T-cell (primary cell): ENCODE results near the gene NLRP9. TPM values are rescaled to one million over a fixed set of nuclear protein-coding genes. Genes with fewer than 3 reads are reported as not detected.
A peak's percentile ranks its signal among the peaks of the same experiment; 100 is the strongest.

Experiments
- ATAC-seq, 4 experiments: fragments of 200-7000 bp in 3 of 4; fragments of 150-1000 bp in 1 of 4; cut with Tn5 transposase; replicated peaks in 1 of 4; 1 replicate in 3 of 4; 2 replicates in 1 of 4; pipeline ENCODE4 v1.10.0; 2021; ENCODE audit warnings: moderate library complexity in 3 of 4, mild to moderate bottlenecking in 2 of 4, moderate number of reproducible peaks in 1 of 4
- CTCF ChIA-PET, 2 donors: fragments of 300-600 bp; sonication (Branson Sonifier 250); formaldehyde crosslinking; loops; one replicate each; lab custom pipeline; 2022; ENCODE audit warnings: antibody characterized with exemption in 2 of 2; lab: Charles Lee
- POLR2A ChIA-PET, 2 donors: fragments of 300-600 bp; sonication (Branson Sonifier 250); formaldehyde crosslinking; loops; one replicate each; lab custom pipeline; 2022; ENCODE audit warnings: antibody characterized with exemption in 2 of 2; lab: Charles Lee
- DNase-seq, 35 experiments: peaks; one replicate each; pipeline versions ENCODE4 v3.0.0 to v3.0.0-alpha.2; 2013 to 2023
- H3K27ac ChIP-seq: one replicate; pipeline ENCODE4 v1.5.1; 2013; ENCODE audit warnings: low read length
- H3K27me3 ChIP-seq, 2 experiments: replicated peaks in 1 of 2; 1 replicate in 1 of 2; 2 replicates in 1 of 2; pipeline versions ENCODE4 v1.6.1 to v1.7.0; 2013; ENCODE audit warnings: low read length in 1 of 2, mixed read lengths in 1 of 2; ENCODE audit not compliant: control insufficient read depth in 2 of 2, insufficient read depth in 2 of 2; ENCODE audit errors: extremely low read depth in 1 of 2
- H3K36me3 ChIP-seq, 2 donors: 1 replicate in 1 of 2; 2 replicates in 1 of 2; pipeline versions ENCODE4 v1.6.1 to v1.7.0; 2013; ENCODE audit warnings: low read length in 1 of 2; ENCODE audit not compliant: control insufficient read depth in 2 of 2, insufficient read depth in 1 of 2; ENCODE audit errors: extremely low read depth in 1 of 2
- H3K4me1 ChIP-seq, 2 experiments: 1 replicate in 1 of 2; 2 replicates in 1 of 2; pipeline versions ENCODE4 v1.6.1 to v1.7.0; 2013; ENCODE audit warnings: low read length in 2 of 2, mixed read lengths in 1 of 2; ENCODE audit not compliant: insufficient read depth in 2 of 2, control insufficient read depth in 1 of 2; ENCODE audit errors: extremely low read depth in 1 of 2
- H3K4me3 ChIP-seq, 2 donors: 1 replicate in 1 of 2; 2 replicates in 1 of 2; pipeline versions ENCODE4 v1.5.1 to v1.7.0; 2013; ENCODE audit warnings: mild to moderate bottlenecking in 2 of 2, low read length in 1 of 2, moderate library complexity in 1 of 2; ENCODE audit not compliant: control insufficient read depth in 1 of 2; ENCODE audit errors: extremely low read depth in 1 of 2
- H3K9me3 ChIP-seq: 2 replicates; pipeline ENCODE4 v1.7.0; 2013
- H3K27ac Mint-ChIP-seq, 2 donors: one replicate each; pipeline ENCODE4 v1.8.0; 2020 to 2021; ENCODE audit warnings: mild to moderate bottlenecking in 2 of 2, mixed read lengths in 2 of 2
- H3K27me3 Mint-ChIP-seq, 2 donors: one replicate each; pipeline ENCODE4 v1.8.0; 2021 to 2022; ENCODE audit warnings: mixed read lengths in 2 of 2
- H3K36me3 Mint-ChIP-seq: one replicate; pipeline ENCODE4 v1.8.0; 2021; ENCODE audit warnings: mixed read lengths
- H3K4me1 Mint-ChIP-seq, 3 donors: one replicate each; pipeline ENCODE4 v1.8.0; 2020 to 2022; ENCODE audit warnings: mixed read lengths in 3 of 3, mild to moderate bottlenecking in 1 of 3
- H3K4me3 Mint-ChIP-seq, 3 donors: one replicate each; pipeline ENCODE4 v1.8.0; 2020 to 2022; ENCODE audit warnings: mild to moderate bottlenecking in 3 of 3, mixed read lengths in 3 of 3, moderate library complexity in 3 of 3
- H3K9me3 Mint-ChIP-seq, 3 donors: one replicate each; pipeline ENCODE4 v1.8.0; 2020 to 2022; ENCODE audit warnings: mixed read lengths in 3 of 3
- WGBS: methylation state at CpG from one replicate; pipeline ENCODE4 v1.1.5; 2013; ENCODE audit warnings: missing lambda C conversion rate; ENCODE audit not compliant: insufficient coverage; 5-methylcytosine and 5-hydroxymethylcytosine counted together
- total RNA-seq, 35 experiments: library from RNA in 6 of 35; stranded (reverse) in 6 of 35; fragments of 120-200 nt in 1 of 35; gene quantifications; one replicate each; pipeline versions ENCODE4 v1.2.1 to v1.2.4 and lab custom pipeline; 2013 to 2026

NLRP9 gene
- total RNA-seq, 5 donors from 2014 or later (not counting 1 experiment from before 2014, with no cell fraction given), result not detected

- Mint-ChIP-seq H3K4me1 (peaks cover 55 to 67% (median 58%) of the 10 kb centered on the region in 3 donors), H3K36me3 (peaks cover 45% of the 10 kb centered on the region), H3K9me3 (no peaks in the 10 kb centered on the region), H3K27ac (no peak overlapping the region), H3K4me3 (no peak overlapping the region), H3K27me3 (no peaks in the 10 kb centered on the region)
- ChIA-PET POLR2A (interaction anchor here in 1 of 2 donors (0.7 kb wide), 1 partner anchor 9 kb away, joined by 3 read pairs; no protein-coding TSS in a partner anchor), CTCF (no interaction called here)
- ATAC-seq (no peak), DNase-seq (no peak)
- WGBS, result 95% methylated on average over 10 of the region's 16 CpGs
- Histone ChIP-seq H3K36me3 (peaks cover 9 to 79% of the 10 kb centered on the region in 2 donors), H3K27me3 (no peaks in the 10 kb centered on the region), H3K9me3 (no peaks in the 10 kb centered on the region), H3K4me1 (peaks cover 16 to 55% of the 10 kb centered on the region in 2 experiments), H3K4me3 (no peak overlapping the region), H3K27ac (no peak overlapping the region)
Observed at GRCh38 chr19:55660991-55661390, 77.2 kb downstream of the NLRP9 start.

GRCh38 chr19:55660404-55660803 is 77.8 kb downstream of the NLRP9 start:
- H3K27me3 Mint-ChIP-seq, result no peaks in the 10 kb centered on the region
- Histone ChIP-seq H3K4me3 (no peak overlapping the region), H3K4me1 (peaks cover 17 to 61% of the 10 kb centered on the region in 2 experiments), H3K9me3 (no peaks in the 10 kb centered on the region), H3K36me3 (peaks cover 9 to 76% of the 10 kb centered on the region in 2 donors), H3K27me3 (no peaks in the 10 kb centered on the region), H3K27ac (no peak overlapping the region)
- 94% methylated on average over 4 of the region's 12 CpGs for WGBS
- ATAC-seq (no peak), DNase-seq (no peak)
- ChIA-PET POLR2A (no interaction called here), CTCF (no interaction called here)
- no peak overlapping the region for H3K27ac Mint-ChIP-seq
- H3K9me3 Mint-ChIP-seq, result no peaks in the 10 kb centered on the region
- no peak overlapping the region for H3K4me3 Mint-ChIP-seq
- H3K36me3 Mint-ChIP-seq, result peaks cover 45% of the 10 kb centered on the region
- peaks cover 55 to 70% (median 61%) of the 10 kb centered on the region in 3 donors for H3K4me1 Mint-ChIP-seq

- WGBS, result 100% methylated on average over 2 of the region's 9 CpGs
- POLR2A ChIA-PET, result no interaction called here
- H3K27ac Mint-ChIP-seq, result no peak overlapping the region
Observed at GRCh38 chr19:55659822-55660221, 78.4 kb downstream of the NLRP9 start.

GRCh38 chr19:55658846-55659459 is 79.2 kb downstream of the NLRP9 start:
- Histone ChIP-seq H3K4me3 (no peak overlapping the region), H3K27ac (peak overlapping the region; percentile 21), H3K4me1 (peaks cover 17 to 61% of the 10 kb centered on the region in 2 experiments), H3K9me3 (no peaks in the 10 kb centered on the region), H3K36me3 (peaks cover 9 to 65% of the 10 kb centered on the region in 2 donors), H3K27me3 (no peaks in the 10 kb centered on the region)
- DNase-seq, result no peak
- Mint-ChIP-seq H3K27me3 (no peaks in the 10 kb centered on the region), H3K9me3 (no peaks in the 10 kb centered on the region), H3K4me3 (peak overlapping the region in 1 of 3 donors; percentile 85), H3K36me3 (peaks cover 35% of the 10 kb centered on the region), H3K4me1 (peaks cover 55 to 64% (median 56%) of the 10 kb centered on the region in 3 donors), H3K27ac (no peak overlapping the region)
- CTCF ChIA-PET, result no interaction called here
- no peak for ATAC-seq
- POLR2A ChIA-PET, result no interaction called here
- WGBS, result 90% methylated on average over 29 of the region's 37 CpGs

More at GRCh38 chr19:55659822-55660221, 78.4 kb downstream of the NLRP9 start:
- Histone ChIP-seq H3K27ac (no peak overlapping the region), H3K36me3 (peaks cover 9 to 74% of the 10 kb centered on the region in 2 donors), H3K9me3 (no peaks in the 10 kb centered on the region), H3K4me1 (peaks cover 17 to 61% of the 10 kb centered on the region in 2 experiments), H3K4me3 (no peak overlapping the region), H3K27me3 (no peaks in the 10 kb centered on the region)
- no peak for ATAC-seq
- Mint-ChIP-seq H3K27me3 (no peaks in the 10 kb centered on the region), H3K9me3 (no peaks in the 10 kb centered on the region), H3K4me3 (peak overlapping the region in 1 of 3 donors; percentile 85), H3K4me1 (peaks cover 55 to 69% (median 61%) of the 10 kb centered on the region in 3 donors), H3K36me3 (peaks cover 43% of the 10 kb centered on the region)
- no peak for DNase-seq
- CTCF ChIA-PET, result no interaction called here

Other genes with a start within 250 kb of the NLRP9 start
- 1 to 10 TPM in 2 of 5 donors, under 1 TPM in 3; 0.38 to 1.3 (median 0.66) TPM for gene SSC5D, start 250.0 kb downstream of the NLRP9 start, total RNA-seq
- gene SBK2, start 201.3 kb downstream of the NLRP9 start, total RNA-seq, result not detected
- not detected for gene SBK3, start 192.9 kb downstream of the NLRP9 start, total RNA-seq
- gene ZNF579, start 157.6 kb downstream of the NLRP9 start, total RNA-seq, result 10 to 100 TPM in 3 of 5 donors, 1 to 10 TPM in 2; 5.4 to 13.3 (median 10.0) TPM
- 10 to 100 TPM in 4 of 5 donors, 1 to 10 TPM in 1; 9.8 to 27.7 (median 19.0) TPM for gene FIZ1, start 138.9 kb downstream of the NLRP9 start, total RNA-seq
- 10 to 100 TPM; 14.9 to 42.2 (median 33.4) TPM for gene ZNF524, start 138.1 kb downstream of the NLRP9 start, total RNA-seq
- gene ZNF865, start 132.8 kb downstream of the NLRP9 start, total RNA-seq, result 10 to 100 TPM; 16.3 to 29.4 (median 27.3) TPM
- gene ZNF784, start 113.8 kb downstream of the NLRP9 start, total RNA-seq, result 10 to 100 TPM in 2 of 5 donors, 1 to 10 TPM in 3; 7.2 to 13.3 (median 8.2) TPM
- gene ZNF580, start 97.4 kb downstream of the NLRP9 start, total RNA-seq, result 100 to 1,000 TPM in 2 of 5 donors, 10 to 100 TPM in 3; 44.6 to 116 (median 94.2) TPM
- gene ZNF581, start 94.8 kb downstream of the NLRP9 start, total RNA-seq, result 10 to 100 TPM; 26.4 to 38.7 (median 31.9) TPM
- gene CCDC106, start 90.2 kb downstream of the NLRP9 start, total RNA-seq, result 1 to 10 TPM; 1.7 to 4.7 (median 3.8) TPM
- 100 to 1,000 TPM; 254 to 310 (median 303) TPM for gene U2AF2, start 83.4 kb downstream of the NLRP9 start, total RNA-seq
- gene EPN1, start 63.2 kb downstream of the NLRP9 start, total RNA-seq, result 10 to 100 TPM; 32.6 to 75.2 (median 60.6) TPM
- gene RFPL4A, start 20.7 kb upstream of the NLRP9 start, total RNA-seq, result not detected
- gene RFPL4AL1, start 30.7 kb upstream of the NLRP9 start, total RNA-seq, result not detected
- not detected for gene NLRP11, start 93.6 kb upstream of the NLRP9 start, total RNA-seq
- not detected for gene NLRP4, start 98.1 kb upstream of the NLRP9 start, total RNA-seq
- not detected for gene NLRP13, start 193.9 kb upstream of the NLRP9 start, total RNA-seq
- gene NLRP8, start 209.4 kb upstream of the NLRP9 start, total RNA-seq, result not detected
- gene NLRP5, start 248.4 kb upstream of the NLRP9 start, total RNA-seq, result not detected